Omental fat pad (tissue), 4 donors: Measurements from ENCODE around the gene ARL4D. TPM values are rescaled to one million over a fixed set of nuclear protein-coding genes. Genes with fewer than 3 reads are reported as not detected.
"Not testable (repeated sequence)": the region's sequence is repeated elsewhere in the genome, so short reads cannot be mapped to it uniquely, and the experiment has no call there.

Experiments
- ATAC-seq: fragments of 150-250 bp; one replicate; pipeline ENCODE4 v1.9.1; 2016; ENCODE audit warnings: mild to moderate bottlenecking, moderate library complexity; ENCODE audit not compliant: low FRiP score
- DNase-seq: peaks from one replicate; pipeline ENCODE4 v3.0.0-alpha.2; 2019; ENCODE audit warnings: low spot score
- CTCF ChIP-seq, 3 donors: fragments of 450-650 bp; IDR thresholded peaks; one replicate each; pipeline ENCODE4 v1.5.1; 2016 to 2017; ENCODE audit warnings: antibody characterized with exemption in 3 of 3, mild to moderate bottlenecking in 3 of 3, moderate library complexity in 2 of 3
- total RNA-seq, 4 donors: library from RNA; depleted of rRNA; stranded (reverse); fragments of >200 nt; gene quantifications; one replicate each; pipeline ENCODE4 v1.1.0, GENCODE V29; 2016

ARL4D gene
- total RNA-seq, 4 donors from 2014 or later = 11.8 to 42.8 (median 27.1) TPM

- no peak for TF ChIP-seq CTCF (IDR thresholded peaks at IDR 0.05)
- peak; percentile 83 for ATAC-seq
- no peak for DNase-seq
These were observed 18.5 kb downstream of the ARL4D start for GRCh38 chr17:43416998-43417890.

GRCh38 chr17:43418441-43419374 is 19.9 kb downstream of the ARL4D start:
- ATAC-seq (peak; percentile 83), DNase-seq (no peak)
- TF ChIP-seq CTCF (IDR thresholded peaks at IDR 0.05) = no peak

DNA sequence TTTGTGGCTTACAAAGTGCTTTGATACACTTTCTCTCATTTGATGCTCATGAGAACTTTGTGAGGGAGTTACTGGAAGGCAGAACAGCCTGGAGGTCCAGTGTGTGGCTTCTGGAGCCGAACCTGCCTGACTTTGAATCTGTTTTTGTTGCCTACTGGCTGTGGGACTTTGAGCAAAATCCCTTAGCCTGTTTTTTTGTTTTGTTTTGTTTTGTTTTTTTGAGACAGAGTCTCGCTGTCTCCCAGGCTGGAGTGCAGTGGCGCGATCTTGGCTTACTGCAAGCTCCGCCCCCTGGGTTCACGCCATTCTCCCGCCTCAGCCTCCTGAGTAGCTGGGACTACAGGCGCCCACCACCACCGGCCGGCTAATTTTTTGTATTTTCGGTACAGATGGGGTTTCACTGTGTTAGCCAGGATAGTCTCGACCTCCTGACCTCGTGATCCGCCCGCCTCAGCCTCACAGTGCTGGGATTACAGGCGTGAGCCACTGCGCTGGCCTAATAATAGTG is 20.6 kb downstream of the ARL4D start:
- ATAC-seq, DNase-seq: not testable (repeated sequence)

- ATAC-seq (no peak), DNase-seq (no peak)
- TF ChIP-seq CTCF (IDR thresholded peaks at IDR 0.05) = no peak
These were observed 25.1 kb downstream of the ARL4D start for GRCh38 chr17:43423777-43424455.

- TF ChIP-seq CTCF (IDR thresholded peaks at IDR 0.05) = no peak
- DNase-seq (no peak), ATAC-seq (no peak)
These were observed 28.7 kb downstream of the ARL4D start for GRCh38 chr17:43427362-43428043.

DNA sequence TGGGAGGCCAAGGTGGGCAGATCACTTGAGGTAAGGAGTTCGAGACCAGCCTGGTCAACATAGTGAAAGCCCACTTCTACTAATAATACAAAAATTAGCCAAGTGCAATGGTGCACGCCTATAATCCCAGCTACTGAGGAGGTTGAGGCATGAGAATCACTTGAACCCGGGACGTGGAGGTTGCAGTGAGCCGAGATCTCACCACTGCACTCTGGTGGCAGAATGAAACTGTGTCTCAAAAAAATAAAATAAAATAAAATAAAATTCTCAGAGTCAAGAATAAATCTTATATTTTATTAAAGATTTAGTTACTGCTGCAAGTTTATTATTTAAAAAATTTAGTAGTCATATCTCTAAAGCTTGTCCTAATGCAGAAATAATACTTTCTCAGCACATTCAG is 29.7 kb downstream of the ARL4D start:
- DNase-seq (no peak), ATAC-seq (no peak)
- no peak for TF ChIP-seq CTCF (IDR thresholded peaks at IDR 0.05)
